Endothelial cell of umbilical vein (primary cell): ENCODE measurements around the gene DNAH9.

Source experiments
- CTCF ChIP-seq, 2 donors: IDR thresholded peaks; 1 replicate in 1 of 2; 2 replicates in 1 of 2; pipeline ENCODE4 v1.5.1; 2011; ENCODE audit warnings: low read length in 2 of 2, mild to moderate bottlenecking in 2 of 2, moderate library complexity in 2 of 2, control low read depth in 1 of 2, inconsistent platforms in 1 of 2, low read depth in 1 of 2; ENCODE audit not compliant: insufficient read depth in 1 of 2; ENCODE audit errors: extremely low read depth in 1 of 2
- EZH2 ChIP-seq: IDR thresholded peaks from 2 replicates; pipeline ENCODE4 v1.6.1; 2012; ENCODE audit warnings: borderline replicate concordance, low read depth, mild to moderate bottlenecking, moderate library complexity, low read length, inconsistent platforms; ENCODE audit not compliant: severe bottlenecking
- JUN ChIP-seq: IDR thresholded peaks from 2 replicates; pipeline ENCODE4 v1.6.1; 2011; ENCODE audit warnings: borderline replicate concordance, low read depth; ENCODE audit not compliant: insufficient read length, insufficient read depth
- MYC ChIP-seq: IDR thresholded peaks from one replicate; pipeline ENCODE4 v1.6.1; 2011; ENCODE audit warnings: mild to moderate bottlenecking, low read depth, low read length
- POLR2A ChIP-seq: IDR thresholded peaks from 2 replicates; pipeline ENCODE4 v1.6.1; 2012; ENCODE audit warnings: low read depth, mild to moderate bottlenecking, control low read depth, low read length
- POLR2AphosphoS5 ChIP-seq: IDR thresholded peaks from 2 replicates; pipeline ENCODE4 v1.6.1; 2012; ENCODE audit warnings: low read depth, mild to moderate bottlenecking, control low read depth, low read length, moderate library complexity; ENCODE audit not compliant: insufficient read depth

GRCh38 chr17:11780621-11781020 is 182.4 kb downstream of the DNAH9 start:
- no peak for TF ChIP-seq POLR2A
- TF ChIP-seq CTCF (IDR thresholded peaks at IDR 0.05; ENCODE audit: extremely low read depth in 1 of 2, insufficient read depth in 1 of 2, low read depth in 1 of 2, low read length in 2 of 2), result no peak
- TF ChIP-seq EZH2, result no peak
- TF ChIP-seq JUN, result no peak
- no peak for TF ChIP-seq POLR2AphosphoS5
- TF ChIP-seq MYC, result no peak
